GM18511 (cell line): ENCODE results near the gene FKBP4.

ENCODE experiments used
- ATAC-seq: cut with Tn5 transposase; IDR thresholded peaks from one replicate; pipeline ENCODE4 v1.9.1; 2021; ENCODE audit warnings: mild to moderate bottlenecking, moderate library complexity; ENCODE audit not compliant: unreplicated experiment

The FKBP4 gene

GRCh38 chr12:2812290-2813213, 17.8 kb downstream of the FKBP4 start, which contains the start of gene ITFG2:
Gene ITFG2, plus strand, starts transcription at chr12:2812668. Its CDS starts 93 bp downstream, at chr12:2812761.
- ATAC-seq: peak; percentile 96

DNA sequence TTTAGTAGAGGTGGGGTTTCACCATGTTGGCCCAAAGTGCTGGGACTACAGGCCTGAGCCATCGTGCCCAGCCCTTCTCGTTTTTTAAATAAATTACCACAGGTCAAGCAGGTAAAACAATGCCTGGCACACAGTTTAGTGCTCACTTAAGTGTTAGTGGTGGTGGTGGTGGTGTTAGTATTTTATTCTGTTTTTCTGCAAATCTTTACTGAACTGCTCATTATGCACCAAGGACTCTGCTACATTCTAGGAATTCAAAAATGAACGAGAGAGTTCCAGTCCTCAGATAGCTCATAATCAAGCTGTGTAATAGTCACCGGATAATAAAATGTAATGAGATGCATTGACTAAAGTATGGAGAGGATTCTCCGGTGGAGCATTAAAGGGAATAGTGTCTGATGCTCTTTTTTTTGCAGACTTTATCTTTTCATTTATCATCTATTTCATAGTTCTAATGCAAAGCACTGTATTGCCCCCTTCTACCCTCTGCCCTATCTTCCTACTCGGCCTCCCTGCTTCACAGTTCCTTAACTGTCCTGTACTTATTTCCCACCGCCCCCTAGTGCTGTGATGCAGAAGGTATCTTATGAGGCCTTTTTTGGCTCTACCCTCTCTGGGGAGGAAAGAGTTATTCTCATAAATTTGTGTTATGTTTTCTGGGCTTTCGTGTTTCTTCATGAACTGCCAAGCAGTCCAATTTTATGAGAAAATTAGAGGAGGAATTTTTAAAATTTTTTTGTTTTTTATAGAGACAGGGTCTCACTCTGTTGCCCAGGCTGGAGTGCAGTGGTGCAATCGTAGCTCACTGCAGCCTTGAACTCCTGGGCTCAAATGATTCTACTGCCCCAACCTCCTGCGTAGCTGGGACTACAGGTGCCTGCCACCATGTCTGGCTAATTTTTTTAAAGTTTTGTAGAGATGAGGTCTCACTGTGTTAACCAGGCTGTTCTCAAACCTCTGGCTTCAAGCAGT, 18.7 kb downstream of the FKBP4 start:
- peak; percentile 1 for ATAC-seq

DNA sequence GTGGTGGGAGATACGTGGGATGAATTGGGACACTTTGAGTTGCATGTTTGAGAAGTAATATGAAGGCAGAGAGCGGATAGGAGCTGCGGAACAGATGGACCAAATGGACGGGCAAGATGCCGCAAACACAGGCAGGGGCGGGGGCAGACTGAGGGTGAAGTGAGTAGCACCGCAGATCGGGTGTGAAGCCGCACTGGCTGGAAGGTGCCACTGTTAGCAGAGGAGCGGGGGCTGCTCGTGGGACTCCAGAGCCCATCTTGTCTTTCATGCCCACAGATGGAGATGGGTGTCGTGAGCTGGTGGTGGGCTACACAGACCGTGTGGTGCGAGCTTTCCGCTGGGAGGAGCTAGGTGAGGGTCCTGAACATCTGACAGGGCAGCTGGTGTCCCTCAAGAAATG, 25.0 kb downstream of the FKBP4 start:
- no peak for ATAC-seq

GRCh38 chr12:2820432-2820831, 25.7 kb downstream of the FKBP4 start:
- no peak for ATAC-seq

GRCh38 chr12:2823483-2823882, 28.7 kb downstream of the FKBP4 start:
- ATAC-seq: no peak

DNA sequence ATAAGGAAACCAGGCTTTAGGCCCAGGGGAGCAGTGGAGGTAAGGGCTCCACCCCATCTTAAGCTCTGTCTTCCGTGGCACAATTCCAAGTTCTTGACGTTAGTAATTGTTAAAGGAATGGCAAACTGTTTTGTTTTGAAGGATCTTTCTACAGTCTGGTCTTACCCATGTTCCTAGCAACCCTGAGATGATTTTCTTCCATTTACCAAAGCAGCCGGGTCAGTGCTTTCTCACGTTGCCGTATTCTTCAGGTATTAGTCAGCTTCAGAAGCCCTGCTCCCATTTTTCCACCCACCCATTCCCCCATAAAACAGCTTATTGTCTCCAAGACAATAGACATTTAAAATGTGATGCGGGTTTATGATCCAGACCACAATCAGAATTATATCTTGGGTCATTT, 29.8 kb downstream of the FKBP4 start:
- no peak for ATAC-seq

DNA sequence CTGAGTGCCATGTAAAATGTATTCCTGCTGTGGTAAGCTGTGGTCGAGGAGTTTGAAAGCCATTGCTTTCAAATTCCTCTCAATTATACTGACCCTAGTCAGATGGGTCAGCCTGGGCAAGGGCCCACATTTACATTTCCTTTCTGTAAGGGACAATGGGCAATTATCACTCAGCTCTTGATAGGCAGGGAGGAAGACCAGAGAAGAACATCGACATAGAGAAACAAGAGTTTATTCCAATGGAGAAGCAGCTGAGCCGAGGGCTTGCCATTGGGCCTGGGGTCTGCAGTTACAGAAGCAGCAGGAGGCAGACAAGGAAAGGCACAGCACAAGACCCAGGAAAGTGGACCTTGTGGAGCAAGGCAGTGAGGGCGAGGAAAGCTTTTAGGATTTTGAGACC, 30.4 kb downstream of the FKBP4 start:
- ATAC-seq: no peak

GRCh38 chr12:2826036-2826435, 31.3 kb downstream of the FKBP4 start:
- no peak for ATAC-seq

DNA sequence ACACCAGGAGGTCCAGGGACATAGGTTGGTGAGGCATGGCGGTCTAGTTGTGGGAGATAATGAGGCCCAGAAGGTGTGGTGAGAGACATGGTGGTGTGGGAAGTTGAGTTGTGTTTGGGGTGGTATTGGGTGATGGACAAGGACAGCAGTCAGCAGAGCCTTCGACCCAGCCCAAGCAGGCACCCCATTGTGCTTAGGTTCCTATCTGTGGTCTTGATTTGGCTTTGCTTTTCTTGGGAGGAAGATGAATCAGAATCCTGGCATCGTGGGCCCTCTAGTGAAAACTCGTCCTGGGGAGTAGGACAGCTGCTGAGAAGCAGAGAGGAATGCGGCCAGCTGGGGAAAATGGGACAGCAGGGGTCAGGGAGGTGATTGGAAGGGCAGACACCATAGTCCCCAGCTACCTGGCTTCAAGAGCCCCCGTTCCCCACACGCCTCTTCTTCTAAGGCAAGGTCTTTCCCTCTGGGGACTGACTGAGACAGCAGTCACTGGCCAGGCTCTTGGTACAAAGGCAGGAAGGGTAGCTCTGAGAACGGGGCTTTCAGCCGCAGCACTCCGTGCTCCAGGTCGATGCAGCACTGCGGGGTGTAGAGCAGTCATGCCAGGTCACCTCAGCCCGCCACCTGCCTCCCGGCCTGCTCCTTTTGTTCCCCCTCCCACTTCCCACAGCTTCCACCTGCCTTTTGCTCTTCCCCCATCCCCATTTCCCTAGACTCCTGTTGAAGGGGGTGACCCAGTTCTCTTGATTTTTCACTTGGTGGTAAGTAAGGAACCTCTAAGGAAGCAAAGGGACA, 32.1 kb downstream of the FKBP4 start:
- ATAC-seq: no peak

- no peak for ATAC-seq
Measured at GRCh38 chr12:2829275-2829674, 34.5 kb downstream of the FKBP4 start.

- no peak for ATAC-seq
Measured at GRCh38 chr12:2832550-2833127, 37.9 kb downstream of the FKBP4 start.

DNA sequence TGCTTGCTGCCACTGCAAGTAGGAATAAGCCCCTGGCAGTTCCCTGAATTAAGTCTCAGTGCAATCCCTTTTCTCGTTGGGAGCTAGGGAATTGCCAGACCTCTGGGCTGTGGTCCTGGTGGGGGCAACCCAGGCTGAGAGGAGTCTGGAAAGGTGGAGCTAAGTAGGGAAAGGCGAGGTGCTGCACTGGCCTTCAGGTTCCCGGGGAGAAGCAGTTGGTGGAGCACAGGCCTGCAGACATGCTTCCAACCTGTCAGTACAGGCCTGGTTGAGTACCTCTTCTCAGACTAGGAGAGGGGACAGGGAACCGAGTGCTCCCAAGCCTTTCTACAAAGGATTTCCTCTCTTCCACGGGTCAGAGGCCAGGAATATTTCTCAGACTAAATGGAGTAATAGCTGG, 38.6 kb downstream of the FKBP4 start:
- ATAC-seq: no peak

DNA sequence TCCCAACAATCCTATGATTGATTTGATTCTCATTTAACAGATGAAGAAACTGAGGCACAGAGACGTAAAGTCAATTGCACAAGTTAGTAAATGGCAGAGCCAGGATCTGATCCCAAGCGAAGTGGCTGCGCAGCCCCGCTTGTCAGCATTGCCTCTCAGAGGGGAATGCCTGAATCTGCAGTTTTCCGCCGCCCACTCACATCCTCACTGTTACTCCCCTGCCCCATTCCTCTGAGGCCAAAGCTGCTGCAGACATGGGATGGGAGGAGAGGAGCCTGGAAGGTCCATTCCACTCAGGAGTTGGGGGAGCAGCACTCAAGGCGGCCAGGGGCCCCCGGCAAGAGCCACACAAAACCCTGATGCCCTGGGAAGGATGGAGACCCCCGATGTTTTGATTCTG, 39.0 kb downstream of the FKBP4 start:
- no peak for ATAC-seq

- no peak for ATAC-seq
Measured at GRCh38 chr12:2834581-2835491, 40.1 kb downstream of the FKBP4 start, which contains the start of gene NRIP2. Gene NRIP2, minus strand, starts transcription at chr12:2835035. Its CDS starts 52 bp downstream, at chr12:2834983.

DNA sequence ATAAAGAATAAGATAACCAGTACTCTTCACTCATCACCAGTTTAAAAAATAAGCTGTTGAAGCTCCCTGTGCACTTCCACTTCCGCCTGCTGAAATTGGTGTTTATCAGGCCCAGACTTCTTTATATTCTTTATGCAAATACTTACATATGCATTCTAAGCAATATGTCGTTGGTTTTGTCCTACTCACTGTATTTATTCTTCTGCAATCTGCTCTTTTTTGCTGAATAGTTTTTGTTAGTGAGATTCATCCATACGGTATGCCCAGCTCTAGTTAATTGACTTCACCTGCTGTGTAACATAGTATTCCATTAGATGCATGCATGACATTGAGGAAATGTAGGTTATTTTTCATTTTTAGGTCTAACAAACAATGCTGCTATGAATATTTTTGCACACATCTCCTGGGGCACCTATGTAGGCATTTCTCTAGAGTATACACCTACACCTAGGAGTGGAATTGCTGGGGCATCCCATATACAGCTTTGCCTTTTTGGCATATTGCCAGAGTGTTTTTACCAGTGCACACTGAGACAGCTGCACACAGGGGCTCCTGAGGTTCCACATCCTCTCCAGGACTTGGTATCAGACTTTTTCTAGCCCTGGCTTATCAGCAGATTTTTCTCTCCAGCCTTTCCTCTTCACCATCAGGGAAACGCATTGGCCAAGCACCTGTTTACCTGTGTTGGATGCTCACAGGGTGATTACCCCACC, 41.1 kb downstream of the FKBP4 start:
- no peak for ATAC-seq

DNA sequence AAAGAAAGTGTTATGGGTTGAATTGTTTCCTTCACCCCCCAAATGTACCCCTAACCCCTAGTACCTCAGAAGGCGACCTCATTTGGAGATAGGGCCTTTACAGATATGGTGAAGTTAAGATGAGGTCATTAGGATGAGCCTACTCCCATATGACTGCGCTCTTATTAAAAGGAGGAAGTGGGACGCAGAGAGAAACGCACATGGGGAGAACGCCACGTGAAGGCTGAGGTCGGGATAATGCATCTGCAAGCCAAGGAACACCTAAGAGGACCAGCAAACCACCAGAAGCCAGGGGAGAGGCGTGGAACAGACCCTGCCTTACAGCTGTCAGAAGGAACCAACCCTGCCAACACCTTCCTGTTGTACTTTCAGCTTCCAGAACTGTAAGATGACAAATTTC, 41.8 kb downstream of the FKBP4 start:
- no peak for ATAC-seq

DNA sequence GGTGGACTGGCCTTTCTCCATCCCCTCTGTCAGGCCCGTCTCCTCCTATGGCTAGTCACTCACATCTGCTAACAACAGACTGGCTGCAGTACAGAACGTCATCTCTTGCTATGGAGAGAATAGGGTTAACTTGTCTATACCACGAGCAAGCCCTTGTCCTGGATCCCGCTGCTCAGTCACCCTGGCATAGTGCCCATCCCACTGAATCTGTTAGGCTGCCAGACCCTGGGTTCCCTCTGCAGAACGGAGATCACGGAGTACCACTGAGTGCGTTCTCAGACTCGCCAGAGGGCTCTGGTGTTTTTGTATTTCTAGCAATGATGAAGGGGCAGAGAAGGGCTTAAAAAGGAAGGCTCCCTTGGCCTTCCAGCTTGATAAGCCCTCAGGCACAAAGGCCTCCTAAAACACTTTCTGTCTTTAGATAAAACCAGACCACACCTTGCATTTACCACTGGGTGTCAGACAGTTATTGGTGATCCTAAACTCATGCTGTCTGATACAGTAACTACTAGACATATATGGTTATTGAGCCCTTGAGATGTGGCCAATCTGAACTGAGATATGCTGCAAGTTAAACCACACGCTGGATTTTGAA, 46.4 kb downstream of the FKBP4 start:
- no peak for ATAC-seq

- ATAC-seq: no peak
Measured at GRCh38 chr12:2842948-2843347, 48.2 kb downstream of the FKBP4 start.
